NK-92 (cell line): ENCODE results near the gene STAC2.
"Not testable (repeated sequence)": the region's sequence is repeated elsewhere in the genome, so short reads cannot be mapped to it uniquely, and the experiment has no call there.

Experiments used
- DNase-seq: peaks from one replicate; lab custom pipeline; 2025; ENCODE audit not compliant: unreplicated experiment; lab: John Stamatoyannopoulos, UW

The STAC2 gene, protein sequence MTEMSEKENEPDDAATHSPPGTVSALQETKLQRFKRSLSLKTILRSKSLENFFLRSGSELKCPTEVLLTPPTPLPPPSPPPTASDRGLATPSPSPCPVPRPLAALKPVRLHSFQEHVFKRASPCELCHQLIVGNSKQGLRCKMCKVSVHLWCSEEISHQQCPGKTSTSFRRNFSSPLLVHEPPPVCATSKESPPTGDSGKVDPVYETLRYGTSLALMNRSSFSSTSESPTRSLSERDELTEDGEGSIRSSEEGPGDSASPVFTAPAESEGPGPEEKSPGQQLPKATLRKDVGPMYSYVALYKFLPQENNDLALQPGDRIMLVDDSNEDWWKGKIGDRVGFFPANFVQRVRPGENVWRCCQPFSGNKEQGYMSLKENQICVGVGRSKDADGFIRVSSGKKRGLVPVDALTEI

DNA sequence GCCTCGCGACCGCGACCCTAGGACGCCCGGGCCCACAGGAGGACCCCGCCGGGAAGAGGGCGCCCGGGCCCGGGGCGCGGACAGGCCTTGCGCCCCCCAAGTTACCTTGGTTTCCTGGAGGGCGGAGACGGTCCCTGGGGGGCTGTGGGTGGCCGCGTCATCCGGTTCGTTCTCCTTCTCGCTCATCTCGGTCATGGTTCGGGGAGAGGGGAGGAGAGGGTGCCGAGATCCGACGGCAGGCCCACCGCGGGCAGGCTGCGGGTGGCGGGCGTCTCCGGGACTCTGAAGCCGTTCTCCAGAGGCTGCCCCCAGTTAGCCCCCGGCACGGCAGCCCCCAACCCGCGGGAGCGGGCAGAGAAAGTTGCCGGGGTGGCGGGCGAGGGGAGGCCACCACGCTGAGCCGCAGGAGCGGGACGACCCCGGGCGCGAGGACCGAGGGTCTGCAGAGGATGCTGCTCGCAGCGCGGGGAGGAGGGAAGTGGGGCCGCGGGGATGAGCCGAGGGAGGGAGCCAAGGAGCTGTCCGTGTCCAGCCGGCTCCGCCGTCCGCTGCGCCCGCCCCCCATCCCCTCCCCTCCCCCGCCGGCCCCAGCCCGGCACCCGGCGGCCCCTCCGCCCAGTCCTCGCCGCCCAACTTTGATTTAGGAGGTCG lies at the start of gene STAC2:
TSS of gene STAC2 (minus strand) at position 638 of the 651 bp plus-strand sequence. CDS start at position 195, 443 bp downstream.
- DNase-seq: no peak

DNA sequence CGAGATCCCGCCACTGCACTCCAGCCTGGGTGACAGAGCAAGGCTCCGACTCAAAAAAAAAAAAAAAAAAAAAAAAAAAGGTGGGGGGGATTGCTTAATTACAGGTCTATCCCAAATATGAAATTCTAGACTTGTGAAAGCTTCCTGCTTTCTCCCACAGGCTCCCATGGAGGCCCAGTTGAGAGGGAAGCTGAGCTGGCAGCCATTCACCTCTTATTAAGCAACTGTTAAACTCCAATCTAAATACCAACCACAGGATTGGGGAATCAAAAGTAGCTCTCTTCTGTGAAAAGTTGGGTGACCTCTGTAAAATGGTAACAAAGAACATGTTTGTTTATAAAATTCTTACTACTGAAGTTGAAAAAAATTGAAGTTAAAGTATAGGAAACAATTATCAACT lies 45.8 kb upstream of the STAC2 start:
- DNase-seq: no peak

DNA sequence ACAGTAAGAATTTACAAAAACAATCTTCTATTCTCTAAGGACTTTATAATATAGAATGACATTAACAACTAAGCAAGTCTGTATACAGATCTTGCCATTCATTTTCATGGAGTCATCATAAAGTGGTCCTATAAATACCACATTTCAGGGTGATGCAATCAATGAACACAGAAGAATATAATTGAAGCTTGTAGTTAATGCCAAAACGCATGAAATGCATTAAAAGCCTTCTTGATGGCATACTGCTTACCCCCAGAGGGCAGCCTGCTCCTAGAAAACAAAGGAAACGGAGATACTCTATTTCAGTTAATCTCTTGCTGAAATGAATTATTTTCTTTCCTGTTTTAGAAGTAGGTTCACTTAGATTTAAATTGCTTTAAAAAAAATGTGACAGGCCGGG lies 45.2 kb upstream of the STAC2 start:
- DNase-seq: no peak

DNA sequence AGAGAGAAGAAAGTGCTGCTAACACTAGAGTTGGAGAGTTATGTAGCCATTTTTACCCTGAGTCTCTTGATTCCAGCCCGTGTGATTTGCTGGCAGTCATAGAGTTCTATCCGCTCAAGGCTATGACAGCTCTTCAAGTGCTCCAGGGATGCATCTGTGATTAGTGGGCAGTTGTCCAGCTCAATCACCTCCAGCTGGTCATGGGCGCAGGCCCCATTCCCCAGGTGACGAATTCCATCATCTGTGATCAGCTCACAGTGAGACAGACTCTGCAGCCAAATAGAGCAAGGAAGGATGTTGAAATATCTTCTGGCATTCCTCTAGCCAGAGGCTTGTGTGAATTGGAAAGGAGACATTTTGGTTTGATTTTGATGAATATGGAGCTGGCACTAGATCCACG lies 38.4 kb upstream of the STAC2 start:
- no peak for DNase-seq

DNA sequence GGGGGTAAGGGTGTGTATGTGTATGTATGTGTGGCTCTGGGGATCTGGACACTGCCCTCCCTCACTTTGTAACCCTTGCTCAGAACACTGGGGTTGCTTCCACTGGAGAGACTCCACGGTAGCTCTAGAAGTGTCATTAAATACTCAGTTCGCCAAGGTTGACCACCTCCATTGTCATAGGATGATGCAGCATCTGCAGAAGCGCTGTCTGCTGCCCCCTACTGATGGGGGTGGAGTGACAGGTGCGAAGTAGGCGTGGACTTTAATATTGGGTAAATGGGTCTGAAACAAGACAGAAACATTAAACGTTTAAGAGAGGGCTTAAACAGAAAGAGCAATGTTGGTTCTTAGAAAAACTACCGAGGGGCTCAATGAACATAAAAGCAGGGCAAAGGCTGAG lies 35.5 kb upstream of the STAC2 start:
- DNase-seq: no peak

DNA sequence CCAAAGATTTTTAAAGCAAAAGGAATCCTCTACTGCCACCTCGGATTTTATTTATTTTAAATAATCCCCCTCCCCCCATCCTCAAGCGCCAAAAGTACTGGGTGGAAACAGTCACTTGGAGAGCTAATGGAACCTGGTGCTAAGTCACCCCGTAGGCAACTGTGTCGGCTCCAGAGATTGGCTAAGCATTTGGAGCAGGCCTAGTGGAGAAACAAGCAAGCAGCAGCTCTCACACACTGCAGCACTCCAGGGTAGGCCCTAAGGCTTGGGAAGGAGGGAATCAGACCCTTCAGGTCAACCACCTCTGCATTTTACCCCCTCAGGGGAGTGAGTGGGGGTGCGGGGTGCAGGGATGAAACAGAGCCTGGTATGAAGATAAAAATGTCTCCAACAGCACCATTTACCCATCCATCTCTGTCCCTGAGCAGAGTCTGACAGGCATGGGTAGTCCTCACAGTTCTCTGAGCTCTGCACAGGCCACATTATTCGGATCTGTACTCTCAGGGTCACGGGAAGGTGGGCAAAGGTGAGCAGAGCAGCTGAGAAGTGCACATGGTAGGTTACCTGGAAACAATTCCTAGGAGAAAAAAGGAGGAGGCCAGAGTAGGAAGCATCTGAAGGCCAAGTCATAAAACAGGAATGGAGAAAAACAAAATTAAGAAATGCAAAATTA lies 27.2 kb upstream of the STAC2 start:
- no peak for DNase-seq

DNA sequence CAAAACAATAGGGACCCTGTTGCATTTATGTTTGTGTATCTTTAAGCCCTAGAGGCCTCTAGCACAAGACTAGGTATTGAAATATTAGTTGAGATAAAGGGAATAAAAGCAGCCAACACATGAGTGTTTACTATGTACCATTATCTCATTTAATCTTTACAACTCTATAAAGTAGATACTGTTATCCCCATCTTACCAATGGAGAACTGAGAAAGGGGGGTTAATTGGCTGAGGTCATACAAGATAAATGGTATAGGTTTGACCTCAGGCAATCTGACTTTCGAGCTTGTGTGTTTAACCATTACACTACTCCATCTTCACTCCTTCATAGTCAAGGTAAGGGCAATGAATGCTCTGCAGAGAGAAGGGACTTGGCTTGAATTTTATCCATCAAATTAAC lies 26.3 kb upstream of the STAC2 start:
- DNase-seq: no peak

DNA sequence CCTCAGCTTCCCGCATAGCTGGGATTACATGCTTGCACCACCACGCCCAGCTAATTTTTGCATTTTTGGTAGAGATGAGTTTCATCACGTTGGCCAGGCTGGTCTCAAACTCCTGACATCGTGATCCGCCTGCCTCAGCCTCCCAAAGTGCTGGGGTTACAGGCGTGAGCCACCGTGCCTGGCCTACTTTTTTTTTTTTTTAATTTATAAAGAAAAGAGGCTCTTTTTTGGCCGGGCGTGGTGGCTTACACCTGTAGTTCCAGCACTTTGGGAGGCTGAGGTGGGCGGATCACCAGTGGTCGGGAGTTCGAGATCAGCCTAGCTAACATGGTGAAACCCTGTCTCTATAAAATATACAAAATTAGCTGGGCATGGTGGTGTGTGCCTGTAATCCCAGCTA lies 24.3 kb upstream of the STAC2 start:
- not testable (repeated sequence) for DNase-seq

DNA sequence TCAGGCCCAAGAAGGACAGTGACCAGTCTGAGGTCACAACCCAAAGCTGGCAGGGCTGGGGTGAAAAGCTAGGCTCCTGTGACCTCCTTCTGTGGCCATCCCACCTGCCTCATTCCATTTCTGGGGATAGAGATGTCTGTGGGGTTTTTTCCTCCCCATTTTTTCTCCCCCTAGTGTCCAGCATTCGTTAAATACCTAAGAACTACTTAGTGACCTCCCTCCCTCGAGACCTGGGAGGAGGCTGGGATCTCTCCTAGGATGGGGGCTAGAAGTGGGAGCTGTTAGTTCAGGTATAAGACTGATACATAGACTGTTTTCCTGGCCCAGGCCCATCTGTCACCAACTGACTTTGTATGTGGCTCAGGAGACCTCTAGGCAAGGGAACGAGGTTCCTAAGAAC lies 20.5 kb upstream of the STAC2 start:
- DNase-seq: no peak

DNA sequence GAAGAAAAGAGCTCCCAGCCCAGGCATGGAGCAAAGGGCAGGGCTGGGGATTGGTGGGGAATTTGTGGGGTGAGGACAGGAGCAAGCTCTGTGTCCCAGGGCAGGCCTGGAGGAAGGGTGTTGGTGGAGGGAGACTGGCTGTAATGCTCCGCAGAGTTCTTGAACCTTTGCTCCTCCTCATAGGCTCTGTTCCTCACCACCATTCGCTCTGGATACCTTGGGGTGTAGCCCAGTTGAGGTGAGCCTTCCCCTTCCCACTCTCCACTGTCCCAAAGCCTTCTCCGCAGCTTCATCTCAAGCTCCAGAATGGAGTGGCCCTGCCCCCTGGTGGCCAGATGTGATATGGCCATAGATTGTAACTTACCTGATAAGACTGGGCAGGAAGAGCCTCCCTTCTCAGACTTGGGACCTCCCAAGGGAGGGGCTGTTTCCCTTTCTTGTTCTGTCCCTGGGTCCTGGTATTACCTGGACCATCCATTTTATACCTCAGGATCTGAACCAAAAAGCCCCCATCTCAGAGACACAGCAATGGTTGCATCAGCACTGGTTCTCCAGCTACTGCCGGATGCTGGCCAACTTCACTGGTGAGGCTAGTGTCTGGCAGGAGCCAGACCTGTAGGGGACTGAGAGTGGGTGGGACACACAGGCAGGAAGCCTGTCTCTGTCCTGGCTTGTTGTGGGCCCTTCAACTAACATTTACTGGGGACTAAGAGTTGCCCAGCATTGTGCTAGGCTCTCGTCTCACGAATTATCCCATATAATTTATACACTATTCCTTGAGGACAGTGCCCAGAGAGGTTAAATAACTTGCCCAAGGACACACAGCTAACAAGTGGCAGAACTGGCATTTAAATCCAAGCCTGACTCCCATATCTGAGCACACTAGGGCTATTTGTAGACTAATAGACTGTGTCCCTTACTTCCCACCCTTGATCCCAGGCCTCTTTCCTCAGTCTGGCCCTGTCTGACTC lies 19.1 kb upstream of the STAC2 start:
- DNase-seq: peak; percentile 21

DNA sequence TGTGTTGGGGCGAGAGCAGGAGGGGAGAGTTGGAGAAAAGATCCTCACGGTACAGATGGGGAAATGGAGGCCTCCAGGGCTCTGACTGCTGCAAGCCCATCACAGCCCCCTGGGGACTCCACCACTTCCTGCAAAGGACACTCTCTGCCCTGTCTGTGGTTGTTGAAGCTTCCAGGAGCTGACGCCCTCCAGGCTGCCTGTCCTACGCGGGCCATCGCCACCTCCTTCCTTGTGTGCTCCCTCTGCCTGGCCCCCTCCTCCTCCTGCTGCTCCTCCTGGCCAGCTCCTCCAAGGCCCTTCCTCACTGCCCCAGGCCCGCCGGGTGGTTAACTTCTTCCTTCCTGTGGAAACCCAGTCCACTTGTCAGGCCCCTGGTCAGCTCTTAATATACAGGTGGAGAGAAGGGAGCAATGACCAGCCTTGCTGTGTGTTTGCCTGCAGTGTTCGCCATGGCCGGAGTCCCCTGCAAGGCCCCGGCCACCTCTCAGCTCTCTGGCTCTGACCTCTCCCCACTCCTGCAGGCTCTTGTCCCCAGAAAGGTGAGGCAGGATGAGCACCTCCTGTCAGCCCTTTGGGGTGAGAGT lies 18.4 kb upstream of the STAC2 start:
- no peak for DNase-seq

DNA sequence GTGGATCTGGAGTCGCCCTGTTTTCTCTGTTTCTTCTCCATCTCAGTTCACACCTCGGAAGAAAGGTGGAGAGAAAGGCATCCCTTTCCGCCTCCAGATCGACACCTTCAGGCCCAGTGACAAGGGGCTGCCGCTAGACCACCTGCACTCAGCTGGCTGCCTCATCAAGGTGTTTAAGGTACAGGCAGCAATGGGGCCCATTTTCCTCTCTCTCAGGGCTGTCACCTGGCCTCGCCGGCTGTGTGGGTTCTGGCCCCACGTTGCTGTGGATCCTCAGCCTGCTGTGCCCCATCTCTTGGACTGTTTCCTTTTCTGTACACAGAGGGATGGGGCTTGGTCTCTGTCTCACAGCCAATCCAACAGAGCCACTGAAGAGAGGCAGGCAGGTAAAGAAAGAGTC lies 17.4 kb upstream of the STAC2 start:
- DNase-seq: no peak

DNA sequence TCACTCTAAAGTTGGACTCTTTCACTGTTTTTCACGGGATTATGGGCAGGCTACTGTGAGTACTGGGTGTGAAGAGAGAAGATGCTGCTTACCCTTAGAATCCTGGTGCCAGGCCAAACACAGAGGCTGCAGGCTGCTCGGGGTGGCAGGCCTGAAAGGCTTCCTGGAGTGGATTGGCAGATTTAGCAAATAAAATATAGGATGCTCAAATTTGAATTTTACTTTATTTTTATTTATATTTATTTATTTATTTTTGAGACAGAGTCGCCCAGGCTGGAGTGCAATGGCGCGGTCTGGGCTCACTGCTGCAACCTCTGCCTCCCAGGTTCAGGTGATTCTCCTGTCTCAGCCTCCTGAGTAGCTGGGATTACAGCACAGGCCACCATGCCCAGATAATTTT lies 14.9 kb upstream of the STAC2 start:
- DNase-seq: no peak

DNA sequence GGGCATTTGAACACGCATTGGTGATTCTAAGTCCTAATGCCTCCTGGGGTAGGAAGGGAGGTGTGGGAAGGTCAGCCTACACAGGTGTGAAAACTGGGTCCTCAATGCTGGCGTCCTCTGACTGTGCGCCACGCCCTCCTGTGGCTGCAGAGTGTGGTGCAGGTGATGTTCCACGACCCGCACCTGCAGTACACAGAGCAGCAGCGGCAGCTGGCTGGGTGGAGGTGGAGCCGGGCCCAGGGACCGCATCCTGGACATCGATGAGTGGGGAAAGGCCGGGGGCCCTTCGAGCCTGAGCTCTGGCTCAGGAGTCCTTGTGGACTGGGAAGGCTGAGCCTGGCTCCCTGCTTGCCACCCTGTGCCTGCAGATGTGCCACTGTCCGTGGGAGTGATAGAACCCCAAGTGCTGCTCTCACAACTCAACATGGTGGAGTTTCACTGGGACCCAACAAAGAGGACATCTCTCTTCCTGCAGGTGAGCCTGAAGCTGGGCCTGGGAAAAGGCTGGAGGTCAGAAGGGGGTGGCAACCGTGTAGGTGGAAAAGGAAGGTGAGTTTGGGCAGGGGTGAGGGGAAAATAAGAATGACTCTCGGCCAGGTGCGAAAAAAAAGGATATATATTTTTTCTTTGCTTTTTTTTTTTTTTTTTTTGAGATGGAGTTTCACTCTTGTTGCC lies 14.0 kb upstream of the STAC2 start:
- no peak for DNase-seq

DNA sequence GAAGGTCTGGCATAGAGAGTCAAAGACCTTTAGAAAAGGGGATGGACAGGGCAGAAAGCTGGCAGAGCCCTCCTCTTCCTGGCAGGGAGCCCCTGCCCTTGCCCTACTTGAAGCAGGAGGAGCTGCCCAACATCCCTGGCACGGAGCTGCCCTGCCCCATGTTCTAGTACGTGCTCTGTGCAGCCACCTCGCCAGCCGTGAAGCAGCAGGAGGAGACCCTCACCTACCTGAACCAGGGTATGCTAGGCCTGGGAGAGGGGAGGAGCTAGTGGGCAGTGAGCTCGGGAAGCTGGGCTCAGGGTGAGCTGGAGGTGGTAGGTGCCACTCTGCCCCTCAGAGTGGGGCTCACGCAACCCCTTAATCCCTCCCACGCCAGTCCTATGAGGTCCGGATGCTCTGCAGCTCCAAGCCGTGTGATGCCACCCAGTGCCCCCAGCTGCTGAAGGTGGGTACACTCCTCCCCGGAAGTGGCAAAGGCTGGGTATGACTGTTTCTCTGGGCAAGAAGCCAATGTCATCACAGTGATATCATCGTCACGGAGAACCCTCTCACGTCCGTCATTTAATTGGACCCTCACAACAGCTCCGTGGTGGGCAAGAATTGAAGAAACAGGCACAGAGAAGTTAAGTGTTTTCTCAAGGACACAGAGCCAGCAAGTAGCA lies 12.7 kb upstream of the STAC2 start:
- peak; percentile 27 for DNase-seq

DNA sequence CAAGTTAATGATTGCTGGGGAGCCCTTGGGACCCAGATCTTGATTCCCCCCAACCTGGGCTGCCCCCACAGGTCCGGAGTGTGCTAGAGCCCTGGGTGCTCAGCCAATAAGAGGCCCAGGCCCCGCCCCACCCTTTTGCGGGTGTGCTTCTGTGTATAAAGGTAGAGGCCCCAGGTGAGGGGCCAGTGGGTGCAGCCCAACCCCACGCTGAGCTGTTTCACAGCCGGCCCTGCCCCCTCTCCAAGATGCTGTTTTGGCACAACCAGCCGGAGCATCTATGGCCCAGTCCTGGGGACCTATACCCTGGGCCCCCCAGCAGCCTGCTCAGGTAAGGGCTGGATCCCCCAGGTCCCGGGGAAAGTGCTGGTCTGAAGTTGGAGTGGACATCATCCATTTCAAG lies 11.8 kb upstream of the STAC2 start:
- DNase-seq: no peak

DNA sequence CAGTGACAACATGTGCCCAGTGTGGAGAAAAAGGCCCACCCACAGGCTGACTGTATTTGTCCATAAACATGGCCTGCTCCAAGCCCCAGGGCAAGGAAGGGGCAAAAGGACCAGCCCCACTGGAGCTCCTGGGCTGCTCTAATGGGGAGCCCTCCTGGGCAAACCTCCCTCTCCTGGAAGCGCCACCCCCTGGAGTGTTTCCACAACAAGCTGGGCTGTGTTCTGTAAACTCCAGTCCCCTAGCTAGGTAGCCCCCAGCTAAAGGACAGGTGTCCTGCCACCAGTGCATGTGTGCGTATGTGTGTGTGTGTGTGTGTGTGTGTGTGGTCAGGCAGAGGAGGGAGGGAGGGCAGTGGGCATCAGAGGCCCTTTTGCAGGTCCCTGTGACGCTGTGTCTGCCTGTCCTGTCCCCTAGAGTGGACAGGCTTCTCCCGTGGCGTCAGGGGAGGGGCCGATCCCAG lies 11.3 kb upstream of the STAC2 start:
- DNase-seq: no peak

DNA sequence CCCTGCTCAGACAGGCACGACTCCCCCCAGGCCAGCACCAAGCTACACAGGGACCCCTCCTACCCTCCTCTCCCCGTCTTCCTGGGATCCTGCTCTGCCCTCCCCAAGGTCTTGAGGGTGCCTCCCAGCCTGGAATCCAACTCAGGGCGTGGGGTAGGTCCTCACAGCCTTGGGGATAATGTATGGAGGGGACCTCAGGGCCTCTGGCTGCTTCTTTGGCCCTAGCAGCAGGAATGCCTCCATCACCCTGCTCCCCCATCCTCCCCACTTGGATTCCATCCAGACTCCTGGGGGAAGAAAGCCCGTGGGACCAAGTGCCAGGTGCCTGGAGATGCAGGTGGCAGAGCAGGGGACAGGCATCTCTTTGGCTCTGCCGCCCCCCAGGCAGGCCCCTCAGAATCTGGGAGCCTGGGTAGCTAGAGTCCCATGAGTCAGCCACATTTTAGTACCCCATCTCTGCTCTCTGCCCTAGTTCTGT lies 10.7 kb upstream of the STAC2 start:
- no peak for DNase-seq
